AG08396 (cell line): ENCODE measurements around the gene WAC.
A peak's percentile ranks its signal among the peaks of the same experiment; 100 is the strongest.
"Not testable (repeated sequence)": the region's sequence is repeated elsewhere in the genome, so short reads cannot be mapped to it uniquely, and the experiment has no call there.

Experiments
- DNase-seq: peaks from one replicate; pipeline ENCODE4 v3.0.0; 2012; ENCODE audit warnings: low spot score, mixed read lengths

WAC gene

DNA sequence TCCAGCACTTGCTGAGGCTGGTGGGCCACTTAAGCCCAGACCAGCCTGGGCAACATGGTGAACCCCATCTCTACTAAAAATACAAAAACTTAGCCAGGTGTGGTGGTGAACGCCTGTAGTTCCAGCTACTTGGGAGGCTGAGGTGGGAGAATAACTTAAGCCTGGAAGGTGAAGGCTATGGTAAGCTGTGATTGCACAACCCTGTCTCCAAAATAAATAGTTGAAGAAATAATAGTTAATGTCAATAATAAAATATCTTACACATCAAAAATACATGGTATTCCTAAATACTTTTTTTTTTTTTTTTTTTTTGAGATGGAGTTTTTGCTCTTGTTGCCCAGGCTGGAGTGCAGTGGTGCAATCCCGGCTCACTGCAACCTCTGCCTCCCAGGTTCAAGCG is 76.7 kb downstream of the WAC start:
- not testable (repeated sequence) for DNase-seq

DNA sequence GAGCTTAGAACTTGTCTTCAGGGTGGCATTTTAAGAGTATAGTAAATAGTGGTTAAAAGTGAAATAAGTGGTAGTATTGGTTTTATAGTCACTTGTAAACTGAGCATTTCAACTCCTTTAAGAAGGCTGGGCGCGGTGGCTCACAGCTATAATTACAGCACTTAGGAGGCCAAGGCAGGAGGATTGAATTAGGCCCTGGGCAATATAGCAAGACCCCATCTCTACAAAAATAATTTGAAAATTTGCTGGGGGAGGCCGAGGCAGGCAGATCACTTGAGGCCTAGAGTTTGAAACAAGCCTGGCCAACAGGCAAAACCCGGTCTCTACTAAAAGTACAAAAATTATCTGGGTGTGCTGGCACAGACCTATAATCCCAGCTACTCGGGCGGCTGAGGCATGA is 80.0 kb downstream of the WAC start:
- no peak for DNase-seq

DNA sequence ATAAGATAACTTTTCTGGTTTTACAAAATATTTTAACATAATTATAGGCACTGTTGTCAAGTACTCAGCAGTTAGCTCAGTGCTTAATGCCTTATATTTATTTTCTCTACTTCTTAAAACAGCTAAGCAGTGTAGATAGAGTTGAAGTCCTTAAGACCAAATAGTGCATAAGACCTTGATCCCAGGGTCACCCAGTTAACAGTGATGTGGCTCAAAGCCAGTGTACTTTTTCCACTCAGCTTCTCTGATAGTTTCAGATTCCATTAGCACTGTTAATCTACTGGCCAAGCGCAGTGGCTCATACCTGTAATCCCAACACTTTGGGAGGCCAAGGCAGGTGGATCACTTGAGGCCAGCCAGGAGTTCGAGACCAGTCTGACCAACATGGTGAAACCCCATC is 83.6 kb downstream of the WAC start:
- DNase-seq = no peak

DNA sequence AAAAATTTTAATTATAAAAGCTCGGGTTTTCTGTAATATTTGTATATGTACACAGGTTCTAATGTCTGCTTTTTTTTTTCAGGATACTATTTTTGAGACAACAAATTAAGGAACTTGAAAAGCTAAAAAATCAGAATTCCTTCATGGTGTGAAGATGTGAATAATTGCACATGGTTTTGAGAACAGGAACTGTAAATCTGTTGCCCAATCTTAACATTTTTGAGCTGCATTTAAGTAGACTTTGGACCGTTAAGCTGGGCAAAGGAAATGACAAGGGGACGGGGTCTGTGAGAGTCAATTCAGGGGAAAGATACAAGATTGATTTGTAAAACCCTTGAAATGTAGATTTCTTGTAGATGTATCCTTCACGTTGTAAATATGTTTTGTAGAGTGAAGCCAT is 86.5 kb downstream of the WAC start:
- DNase-seq = no peak

DNA sequence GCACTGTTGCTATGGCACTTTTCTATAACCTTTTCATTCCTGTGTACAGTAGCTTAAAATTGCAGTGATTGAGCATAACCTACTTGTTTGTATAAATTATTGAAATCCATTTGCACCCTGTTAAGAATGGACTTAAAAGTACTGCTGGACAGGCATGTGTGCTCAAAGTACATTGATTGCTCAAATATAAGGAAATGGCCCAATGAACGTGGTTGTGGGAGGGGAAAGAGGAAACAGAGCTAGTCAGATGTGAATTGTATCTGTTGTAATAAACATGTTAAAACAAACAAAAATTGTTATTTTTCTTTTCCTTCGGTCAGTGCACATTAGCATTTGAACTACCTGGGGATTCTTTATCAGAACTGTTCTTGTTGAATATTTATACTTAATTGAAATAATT is 87.3 kb downstream of the WAC start:
- DNase-seq = no peak

DNA sequence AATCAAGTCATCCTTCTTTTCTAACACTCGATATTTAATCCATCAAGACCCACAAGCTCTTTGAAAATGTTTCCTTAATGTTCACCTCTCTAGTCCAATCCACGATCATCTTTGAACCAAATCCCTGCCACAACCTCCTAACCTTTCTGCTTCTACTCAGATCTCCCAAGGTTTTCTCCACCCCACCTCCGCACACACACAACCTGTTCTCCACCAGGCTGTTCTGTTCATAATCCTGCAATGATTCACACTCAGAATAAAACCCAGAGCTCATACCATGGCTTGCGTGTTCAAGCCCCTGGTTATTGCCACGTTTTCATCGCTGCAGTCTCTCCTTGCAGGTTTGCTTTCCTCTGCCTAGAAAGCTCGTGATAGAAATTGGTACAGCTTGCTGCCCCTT is 90.6 kb downstream of the WAC start:
- DNase-seq = no peak

DNA sequence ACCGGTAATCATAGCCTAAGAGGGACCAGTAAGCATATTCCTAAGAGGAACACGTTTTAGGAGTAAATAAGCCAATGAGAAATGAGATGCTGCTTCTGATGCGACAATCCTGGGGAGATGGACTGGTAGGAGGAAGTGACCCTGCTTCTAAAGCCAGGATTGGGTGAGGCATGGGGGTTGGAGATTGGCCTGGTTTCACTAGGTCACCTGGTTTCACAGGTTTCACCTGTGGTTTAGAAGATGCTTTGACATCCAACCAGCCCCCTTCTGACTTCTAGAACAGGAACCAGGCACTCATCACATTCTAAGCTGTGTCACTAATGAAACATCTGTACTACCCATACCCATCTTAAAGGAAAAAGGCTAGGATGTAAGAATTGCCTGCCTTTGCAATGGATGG is 91.4 kb downstream of the WAC start:
- no peak for DNase-seq

DNA sequence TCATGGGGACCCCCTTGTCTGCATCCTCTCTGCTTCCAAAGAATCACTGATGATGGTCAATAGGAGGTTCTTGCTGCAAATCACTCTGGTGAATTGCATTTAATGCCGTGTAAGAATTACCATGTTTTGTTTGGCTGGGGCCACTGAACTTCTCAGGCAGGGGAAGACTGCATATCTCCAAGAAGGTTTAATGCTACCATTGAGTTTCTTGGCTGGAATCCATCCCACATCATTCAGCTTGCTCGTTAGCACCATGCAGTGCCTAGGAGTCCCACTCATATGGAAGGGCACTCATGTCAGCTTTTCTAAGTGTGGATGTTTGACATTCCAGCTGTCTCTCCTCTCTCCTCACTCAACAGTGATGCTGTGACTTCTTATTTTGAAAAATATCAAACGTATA is 94.2 kb downstream of the WAC start:
- DNase-seq = no peak

DNA sequence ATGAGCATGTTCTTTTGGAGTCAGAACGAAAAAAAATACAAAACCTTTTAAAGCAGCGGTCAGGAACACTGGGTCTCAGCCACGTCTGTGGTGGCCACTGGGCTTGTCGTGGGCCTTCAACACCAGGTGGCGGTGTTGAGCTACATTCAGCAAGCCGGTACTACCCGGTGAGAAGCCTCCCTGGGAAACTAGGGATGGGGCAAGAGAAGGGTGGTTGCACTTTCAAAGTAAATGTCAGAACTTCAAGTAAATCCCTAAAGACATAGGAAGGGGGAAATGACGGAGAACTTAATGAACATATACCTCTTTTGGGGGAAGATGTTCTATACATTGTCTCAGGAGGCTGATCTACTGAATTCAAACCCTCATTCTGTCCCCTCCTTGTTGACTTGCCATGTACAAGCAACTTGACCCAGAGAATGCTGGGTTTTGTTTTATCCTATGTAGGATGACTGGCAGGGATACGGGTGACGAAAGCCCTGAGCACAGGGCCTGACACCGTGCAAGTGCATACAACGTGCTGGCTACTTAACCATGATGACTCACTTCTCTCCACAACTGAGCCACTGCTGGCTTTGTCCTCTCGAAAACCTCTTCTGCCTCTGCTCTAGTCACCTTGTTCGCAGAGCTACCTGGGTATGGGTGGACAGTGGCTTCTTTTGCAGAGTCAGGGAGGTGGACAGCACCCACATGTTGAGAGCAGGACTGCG is 95.4 kb downstream of the WAC start:
- peak; percentile 80 for DNase-seq

DNA sequence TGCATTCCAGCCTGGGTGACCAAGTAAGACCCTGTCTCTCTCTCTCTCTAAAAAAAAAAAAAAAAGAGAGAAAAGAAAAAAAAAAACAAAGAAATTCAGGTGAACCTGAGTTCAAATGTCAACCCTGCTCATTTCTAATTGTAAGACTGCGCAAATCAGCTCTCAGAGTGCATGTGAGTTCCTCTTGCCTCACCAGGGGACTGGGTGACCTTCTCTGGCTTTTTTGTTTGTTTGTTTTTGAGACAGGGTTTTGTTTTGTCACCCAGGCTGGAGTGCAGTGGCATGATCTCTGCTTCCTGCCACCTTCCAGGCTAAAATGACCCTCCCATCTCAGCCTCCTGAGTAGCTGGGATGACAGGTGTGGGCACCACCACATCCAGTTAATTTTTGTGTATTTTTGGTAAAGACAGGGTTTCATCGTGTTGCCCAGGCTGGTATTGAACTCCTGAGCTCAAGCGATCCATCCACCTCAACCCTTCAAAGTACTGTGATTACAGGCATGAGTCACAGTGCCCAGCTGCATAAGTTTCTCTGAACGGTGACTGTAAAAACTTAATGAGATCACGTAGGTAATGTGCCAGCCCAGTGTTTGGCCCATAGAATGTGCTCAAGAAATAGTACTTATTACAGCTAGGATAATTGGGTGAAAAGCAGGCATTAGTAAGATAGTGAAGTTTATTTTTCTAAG is 99.1 kb downstream of the WAC start:
- DNase-seq = no peak

DNA sequence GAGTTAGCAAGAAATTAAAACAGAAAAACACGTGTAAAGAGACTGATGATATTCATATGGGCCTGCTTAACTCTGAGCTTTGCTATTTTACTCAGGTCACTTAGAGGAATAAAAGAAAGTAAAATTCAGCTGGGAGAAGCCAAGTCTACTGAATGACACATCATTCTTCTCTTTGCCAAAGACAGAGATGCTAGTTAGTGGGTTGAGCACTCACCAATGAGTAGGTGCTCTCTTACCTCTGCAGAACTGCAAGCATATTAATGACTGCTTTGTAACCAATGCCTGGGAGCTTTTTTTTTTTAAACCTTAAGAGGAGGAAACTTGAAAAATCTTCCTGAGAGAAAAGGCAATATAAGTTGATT is 99.6 kb downstream of the WAC start:
- no peak for DNase-seq

DNA sequence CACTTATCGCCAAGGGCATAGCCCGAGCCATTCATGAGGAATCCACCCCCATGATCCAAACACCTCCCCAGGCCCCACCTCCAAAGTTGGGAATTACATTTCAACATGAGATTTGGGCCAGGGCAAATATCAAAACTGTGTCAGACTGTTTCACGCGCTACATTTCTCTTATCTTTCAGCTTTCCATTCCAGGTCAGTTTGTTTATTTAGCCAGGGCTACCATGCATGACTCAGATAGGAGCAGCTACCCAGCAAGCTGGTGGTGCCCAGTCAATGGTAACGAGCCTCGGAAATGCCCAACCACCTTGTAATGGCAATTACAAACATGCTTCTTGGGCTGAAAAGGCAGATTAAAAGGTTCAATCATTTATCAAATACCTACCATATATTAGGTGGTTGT is 100.8 kb downstream of the WAC start:
- no peak for DNase-seq

DNA sequence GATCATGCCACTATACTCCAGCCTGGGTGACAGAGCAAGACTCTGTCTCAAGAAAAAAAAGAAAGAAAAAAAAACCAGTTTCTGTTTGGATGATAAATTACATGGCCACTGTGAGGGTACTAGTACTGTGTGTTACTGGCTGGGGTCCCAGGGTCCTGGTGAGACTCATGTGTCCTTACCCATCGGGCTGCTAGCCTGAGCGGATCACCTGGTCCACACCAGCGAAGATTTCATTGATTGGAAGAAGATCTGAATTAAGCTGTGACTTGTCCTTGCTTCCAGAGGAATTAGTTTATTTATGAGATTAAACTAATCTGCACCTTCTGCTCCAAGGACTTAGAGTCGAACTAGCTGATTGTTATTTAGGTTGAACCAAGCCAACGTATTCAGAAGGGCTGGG is 104.4 kb downstream of the WAC start:
- DNase-seq = no peak

DNA sequence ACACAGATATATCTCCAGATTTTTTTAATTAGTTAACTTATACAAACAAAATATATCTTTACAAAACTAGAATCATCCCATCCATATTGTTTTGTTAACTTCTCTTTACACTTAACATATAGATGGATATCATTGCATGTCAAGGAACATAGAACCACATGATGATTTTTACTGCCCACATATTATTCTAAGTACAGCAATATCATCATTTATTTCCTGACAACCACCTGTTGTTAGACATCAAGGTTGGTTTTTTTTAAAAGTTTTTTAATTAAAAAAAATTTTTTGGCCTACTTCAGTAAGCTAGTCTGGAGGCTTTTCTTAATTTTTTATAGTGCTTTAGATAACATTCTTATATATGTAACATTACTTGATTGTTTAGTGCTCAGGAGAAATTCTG is 105.5 kb downstream of the WAC start:
- DNase-seq = no peak

DNA sequence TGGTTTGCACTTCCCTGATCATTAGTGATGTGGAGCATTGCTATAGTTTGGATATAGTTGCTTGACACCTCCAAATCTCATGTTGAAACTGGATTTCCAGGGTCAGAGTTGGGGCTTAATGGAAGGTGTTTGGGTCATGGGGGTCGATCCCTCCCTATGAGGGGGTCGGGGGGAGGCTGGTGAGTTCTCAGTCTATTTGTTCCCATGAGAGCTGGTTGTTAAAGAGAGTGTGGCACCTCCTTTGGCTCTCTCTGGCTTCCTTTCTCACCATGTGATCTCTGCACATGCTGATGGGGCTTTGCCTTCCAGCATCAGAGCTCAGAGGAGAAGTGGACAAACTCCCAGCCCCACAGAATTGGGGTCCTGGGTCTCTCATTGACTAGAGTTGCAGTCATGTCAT is 107.6 kb downstream of the WAC start:
- DNase-seq = no peak

DNA sequence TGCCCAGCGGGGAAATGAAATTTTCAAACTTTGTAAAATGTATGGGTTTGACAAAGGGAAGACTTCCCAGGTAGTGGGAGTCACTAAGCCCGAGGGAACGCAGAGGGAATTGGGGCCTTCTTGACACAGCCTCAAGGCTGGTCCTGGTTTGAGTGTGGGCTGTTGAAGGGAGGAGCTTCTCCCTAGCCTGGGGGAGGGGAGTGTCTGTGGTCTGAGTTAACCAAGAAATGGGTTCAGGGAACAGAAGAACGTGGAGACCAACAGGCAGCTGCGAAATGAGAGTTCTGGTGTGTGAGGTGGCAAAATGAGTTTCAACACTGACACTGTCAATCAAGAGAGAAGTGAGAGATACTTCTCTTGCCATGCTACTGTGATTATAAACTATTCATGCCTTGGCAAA is 111.7 kb downstream of the WAC start:
- DNase-seq = no peak

DNA sequence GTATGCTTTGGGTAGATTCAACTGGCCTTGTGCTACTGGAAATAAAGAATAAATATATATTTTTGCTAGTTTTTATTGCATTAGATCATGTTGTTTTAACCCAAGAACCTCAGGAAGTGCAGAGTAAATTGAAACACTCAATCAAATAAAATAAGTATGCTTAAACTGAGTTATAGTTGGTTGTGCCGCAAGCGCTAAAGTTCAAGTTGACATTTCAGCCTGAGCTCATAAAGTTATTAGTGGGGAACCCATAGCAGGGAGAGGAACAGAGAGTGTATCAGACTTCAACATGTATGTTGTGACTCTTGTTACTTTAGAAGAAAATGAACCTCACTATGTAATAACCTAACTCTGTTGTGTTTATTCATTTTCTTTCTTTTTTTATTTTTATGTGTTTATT is 119.2 kb downstream of the WAC start:
- no peak for DNase-seq

DNA sequence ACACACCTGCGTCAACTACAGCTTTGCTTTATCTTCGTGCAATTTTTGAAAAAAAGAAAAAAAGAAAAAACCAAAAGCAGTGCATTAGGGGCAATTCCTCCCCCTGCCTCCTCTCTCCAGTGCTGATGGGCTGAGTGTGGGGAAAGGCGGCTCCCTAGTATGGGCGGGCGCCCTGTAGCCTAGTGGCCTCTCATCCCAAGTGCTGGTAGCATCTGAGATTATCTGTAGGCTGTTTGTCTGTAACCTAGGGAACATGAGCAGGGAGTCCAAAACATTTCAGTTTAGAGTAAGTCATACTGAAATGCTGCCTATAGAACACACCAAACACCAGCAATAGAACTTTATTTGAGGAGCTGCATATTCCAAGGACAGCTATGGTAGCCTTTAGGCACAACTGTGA is 119.8 kb downstream of the WAC start:
- no peak for DNase-seq

DNA sequence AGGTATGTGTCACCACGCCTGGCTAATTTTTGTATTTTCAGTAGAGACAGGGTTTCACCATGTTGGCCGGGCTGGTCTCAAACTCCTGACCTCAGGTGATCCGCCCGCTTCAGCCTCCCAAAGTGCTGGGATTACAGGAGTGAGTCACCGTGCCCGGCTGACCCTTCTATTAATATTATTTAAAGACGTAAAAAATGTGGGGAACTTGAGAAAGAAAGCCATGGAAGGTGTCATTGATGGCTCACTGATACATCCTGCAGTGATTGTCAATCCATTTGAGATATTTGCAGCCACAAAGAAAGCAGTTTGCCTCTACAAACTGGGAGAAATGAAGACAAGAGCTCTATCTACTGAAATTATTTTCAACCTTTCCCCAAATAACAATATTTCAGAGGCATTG is 125.9 kb downstream of the WAC start:
- DNase-seq = not testable (repeated sequence)

DNA sequence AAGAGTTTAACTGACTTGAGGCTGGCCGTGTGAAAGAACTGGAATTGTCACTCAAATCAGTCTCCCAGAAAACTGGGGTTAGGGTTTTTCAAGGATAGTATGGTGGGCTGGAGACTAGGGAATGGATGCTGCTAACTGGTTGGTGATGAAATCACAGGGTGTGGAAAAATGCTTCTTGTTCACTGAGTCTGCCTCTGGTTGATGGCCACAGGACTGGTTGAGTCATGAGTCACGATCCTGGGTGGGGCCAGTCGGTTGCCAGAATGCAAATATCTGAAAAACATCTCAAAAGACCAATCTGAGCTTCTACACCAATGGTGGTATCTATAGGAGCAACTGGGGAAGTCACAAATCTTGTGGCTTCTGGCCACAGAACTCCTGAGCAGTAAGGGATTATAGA is 128.1 kb downstream of the WAC start:
- peak; percentile 89 for DNase-seq

DNA sequence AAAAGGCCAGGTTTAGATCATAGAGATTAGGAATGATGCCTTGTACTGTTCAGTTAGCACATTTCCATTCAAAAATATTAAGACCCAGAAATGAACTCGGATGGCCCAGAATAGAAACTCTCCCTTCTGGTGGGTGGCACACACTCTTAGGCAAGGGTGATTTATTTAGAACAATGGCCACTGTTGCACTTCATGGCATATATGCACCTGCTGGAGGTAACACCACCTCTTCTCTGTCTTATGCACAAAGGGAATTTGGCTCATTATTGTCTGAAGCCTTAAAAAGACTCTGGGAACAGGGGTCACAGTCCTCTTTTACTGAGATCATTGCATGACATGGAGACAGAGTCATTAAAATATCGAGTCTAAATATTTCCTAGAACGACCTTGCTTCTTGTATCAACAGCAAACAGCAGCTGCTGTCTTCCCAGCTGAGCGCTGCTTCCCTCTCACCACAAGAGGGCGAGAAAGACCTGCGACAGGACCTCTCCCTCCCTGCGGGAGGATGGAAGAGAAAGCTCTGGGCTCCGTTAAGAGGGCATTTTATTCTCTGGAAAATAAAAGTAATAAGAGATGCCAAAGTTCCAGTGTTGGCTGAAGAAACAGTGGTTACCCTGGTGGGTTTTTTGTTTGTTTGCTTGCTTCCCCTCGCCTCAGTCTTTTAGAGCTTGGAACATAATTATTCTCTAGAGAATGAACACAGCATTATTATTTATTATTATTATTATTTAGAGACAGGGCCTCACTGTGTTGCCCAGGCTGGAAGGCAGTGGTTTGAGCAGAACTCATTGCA is 130.9 kb downstream of the WAC start:
- peak; percentile 86 for DNase-seq

DNA sequence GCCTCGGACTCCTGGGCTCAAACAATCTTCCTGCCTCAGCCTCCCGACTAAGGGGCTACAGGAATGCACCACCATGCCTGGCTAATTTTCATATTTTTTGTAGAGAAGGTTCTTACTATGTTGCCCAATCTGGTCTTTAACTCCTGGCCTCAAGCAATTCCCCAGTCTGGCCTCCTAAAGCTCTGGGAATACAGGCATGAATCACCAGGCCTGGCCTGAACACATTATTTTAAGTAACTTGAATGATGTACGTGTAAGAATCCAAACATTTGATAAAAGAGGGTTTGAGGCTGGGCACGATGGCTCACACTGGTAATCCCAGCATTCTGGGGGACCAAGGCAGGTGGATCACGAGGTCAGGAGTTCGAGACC is 131.4 kb downstream of the WAC start:
- DNase-seq = no peak

DNA sequence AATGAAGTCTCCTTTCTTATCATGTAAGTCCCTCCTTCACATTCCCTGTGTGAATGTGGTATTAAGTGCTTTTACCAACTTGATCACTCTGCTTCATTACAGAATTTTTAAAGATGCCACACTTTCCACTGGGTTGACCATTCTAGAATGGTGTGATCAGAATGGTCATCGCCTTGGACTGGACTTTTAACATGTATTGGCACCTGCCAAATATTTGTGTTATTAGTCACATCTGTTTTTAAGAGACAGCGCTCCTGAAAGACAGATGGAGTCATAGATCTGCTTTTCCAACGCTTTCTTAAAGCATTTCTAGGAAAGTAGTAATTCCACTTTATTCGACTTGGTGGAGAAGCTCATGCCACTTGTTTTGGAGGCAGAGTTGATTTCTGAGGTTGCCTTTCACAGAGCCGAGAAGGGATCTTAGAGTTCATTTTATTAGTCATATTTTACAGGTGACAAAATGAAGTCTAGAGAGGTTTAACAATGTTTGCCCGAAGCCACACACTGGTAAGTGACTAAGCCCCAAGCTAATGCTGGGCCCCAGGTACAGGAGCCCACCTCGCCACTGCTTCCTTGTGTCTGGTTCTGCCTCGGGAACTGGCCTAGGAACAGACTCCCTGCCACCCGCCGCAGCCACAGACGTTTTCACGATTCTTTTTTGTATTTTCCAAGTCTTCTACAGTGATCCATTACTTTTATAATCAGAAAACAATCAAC is 134.0 kb downstream of the WAC start:
- DNase-seq = no peak
